SK-N-SH (cell line): ENCODE data around the gene SEZ6L.

Experiments
- CHD2 ChIP-seq: fragments of 150-350 bp; IDR thresholded peaks from 2 replicates; pipeline ENCODE4 v1.6.1; 2018; ENCODE audit warnings: low read length; ENCODE audit not compliant: partially characterized antibody
- MXI1 ChIP-seq: IDR thresholded peaks from 2 replicates; pipeline ENCODE4 v1.6.1; 2012; ENCODE audit warnings: mild to moderate bottlenecking, low read depth, low read length, improper control_type of control experiment
- PBX3 ChIP-seq: IDR thresholded peaks from 2 replicates; pipeline ENCODE4; 2012
- POLR2AphosphoS5 ChIP-seq: IDR thresholded peaks from 2 replicates; pipeline ENCODE4 v1.6.1; 2012; ENCODE audit warnings: low read depth, low read length
- TF ChIP-seq, protein P1 (sequence below): fragments of 200-600 bp; sonication (generic); IDR thresholded peaks from 2 replicates; pipeline ENCODE4 v1.6.1; 2017; ENCODE audit warnings: antibody characterized with exemption, mild to moderate bottlenecking, moderate library complexity

GRCh38 chr22:26205494-26205893, 36.2 kb downstream of the SEZ6L start:
- TF ChIP-seq POLR2AphosphoS5 (no peak), PBX3 (no peak), CHD2 (no peak), MXI1 (no peak)
- TF ChIP-seq, protein P1, sequence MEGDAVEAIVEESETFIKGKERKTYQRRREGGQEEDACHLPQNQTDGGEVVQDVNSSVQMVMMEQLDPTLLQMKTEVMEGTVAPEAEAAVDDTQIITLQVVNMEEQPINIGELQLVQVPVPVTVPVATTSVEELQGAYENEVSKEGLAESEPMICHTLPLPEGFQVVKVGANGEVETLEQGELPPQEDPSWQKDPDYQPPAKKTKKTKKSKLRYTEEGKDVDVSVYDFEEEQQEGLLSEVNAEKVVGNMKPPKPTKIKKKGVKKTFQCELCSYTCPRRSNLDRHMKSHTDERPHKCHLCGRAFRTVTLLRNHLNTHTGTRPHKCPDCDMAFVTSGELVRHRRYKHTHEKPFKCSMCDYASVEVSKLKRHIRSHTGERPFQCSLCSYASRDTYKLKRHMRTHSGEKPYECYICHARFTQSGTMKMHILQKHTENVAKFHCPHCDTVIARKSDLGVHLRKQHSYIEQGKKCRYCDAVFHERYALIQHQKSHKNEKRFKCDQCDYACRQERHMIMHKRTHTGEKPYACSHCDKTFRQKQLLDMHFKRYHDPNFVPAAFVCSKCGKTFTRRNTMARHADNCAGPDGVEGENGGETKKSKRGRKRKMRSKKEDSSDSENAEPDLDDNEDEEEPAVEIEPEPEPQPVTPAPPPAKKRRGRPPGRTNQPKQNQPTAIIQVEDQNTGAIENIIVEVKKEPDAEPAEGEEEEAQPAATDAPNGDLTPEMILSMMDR, result no peak
